NCI-H524 (cell line): ENCODE measurements around the gene WDR86.

Experiments used
- DNase-seq, 2 experiments: peaks; one replicate each; lab custom pipeline; 2025; lab: John Stamatoyannopoulos, UW

The WDR86 gene

GRCh38 chr7:151391358-151391730 is 18.5 kb downstream of the WDR86 start:
- DNase-seq: no peak

GRCh38 chr7:151390598-151391357 is 19.1 kb downstream of the WDR86 start:
- DNase-seq: no peak

GRCh38 chr7:151389768-151390597 is 19.9 kb downstream of the WDR86 start:
- DNase-seq: no peak

GRCh38 chr7:151389096-151389767 is 20.6 kb downstream of the WDR86 start:
- DNase-seq: no peak

- DNase-seq: no peak
Observed at GRCh38 chr7:151388430-151388829, 21.4 kb downstream of the WDR86 start.

- DNase-seq: no peak
Observed at GRCh38 chr7:151388007-151388297, 21.9 kb downstream of the WDR86 start.

- no peak for DNase-seq
Observed at GRCh38 chr7:151387161-151388006, 22.5 kb downstream of the WDR86 start.

GRCh38 chr7:151386301-151387160 is 23.3 kb downstream of the WDR86 start:
- DNase-seq: no peak

- DNase-seq: no peak
Observed at GRCh38 chr7:151385626-151386300, 24.1 kb downstream of the WDR86 start.

- DNase-seq: no peak
Observed at GRCh38 chr7:151384776-151385625, 24.8 kb downstream of the WDR86 start.

GRCh38 chr7:151384352-151384697 is 25.5 kb downstream of the WDR86 start:
- no peak for DNase-seq

- no peak for DNase-seq
Observed at GRCh38 chr7:151383638-151384351, 26.0 kb downstream of the WDR86 start.

- DNase-seq: no peak
Observed at GRCh38 chr7:151382079-151382885, 27.6 kb downstream of the WDR86 start.

- DNase-seq: no peak
Observed at GRCh38 chr7:151381348-151382078, 28.3 kb downstream of the WDR86 start.

- no peak for DNase-seq
Observed at GRCh38 chr7:151381098-151381347, 28.8 kb downstream of the WDR86 start.

- DNase-seq: no peak
Observed at GRCh38 chr7:151380199-151381097, 29.4 kb downstream of the WDR86 start.
